ENCODE data around the gene OR7G2. TPM values are rescaled to one million over a fixed set of nuclear protein-coding genes. Genes with fewer than 3 reads are reported as not detected.

The OR7G2 gene
- total and polyA plus RNA-seq, 2 donors (not counting 3 experiments of a cell fraction or from before 2014, with no cell fraction given): not detected

DNA sequence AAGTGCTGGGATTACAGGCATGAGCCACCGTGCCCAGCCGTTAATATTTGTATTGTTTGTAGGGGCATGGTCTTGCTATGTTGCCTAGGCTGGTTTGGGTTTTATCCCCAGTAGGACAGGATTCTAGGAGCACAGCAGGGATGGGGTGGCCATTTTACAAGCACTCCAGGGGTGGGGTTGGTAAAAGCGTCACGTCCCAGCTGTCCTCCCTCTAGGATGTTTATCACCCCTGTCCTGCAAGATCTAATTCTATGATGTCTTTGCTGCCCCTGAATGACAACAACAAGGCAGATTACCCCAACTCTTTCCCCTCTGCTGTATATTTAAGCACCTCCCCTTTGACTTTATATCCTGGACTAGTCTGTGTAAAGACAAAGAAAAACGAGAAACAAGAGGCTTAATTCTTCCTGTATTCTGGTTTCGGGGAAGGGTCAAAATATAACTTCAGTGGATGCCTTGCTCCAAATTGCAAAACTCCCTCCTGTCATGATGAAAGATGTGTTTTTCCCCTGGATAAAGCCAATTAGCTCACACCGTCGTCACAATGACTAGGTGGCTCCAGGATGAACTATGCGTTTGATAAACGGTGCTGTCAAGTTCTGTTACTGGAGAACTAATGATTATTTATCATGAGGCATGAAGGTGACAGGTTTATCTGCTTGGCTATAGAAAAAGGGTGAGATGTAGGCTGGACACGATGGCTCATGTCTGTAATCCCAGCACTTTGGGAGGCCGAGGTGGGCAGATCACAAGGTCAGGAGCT is 48.2 kb downstream of the OR7G2 start:
- ChIA-PET POLR2A (no interaction called here), CTCF (no interaction called here)
- Histone ChIP-seq H3K9ac (replicated peaks; ENCODE audit: extremely low read depth, insufficient read depth, low read length) (no peak overlapping the region), H3K27me3 (ENCODE audit: control insufficient read depth in 2 of 2, insufficient read depth in 2 of 2, low read length in 2 of 2) (no peaks in the 10 kb centered on the region), H3K9me1 (replicated peaks; ENCODE audit: control insufficient read depth, extremely low read depth, insufficient read depth, low read length) (no peaks in the 10 kb centered on the region), H3K79me2 (ENCODE audit: control insufficient read depth, insufficient read depth, low read length) (no peaks in the 10 kb centered on the region), H3K4me1 (ENCODE audit: control insufficient read depth, extremely low read depth, insufficient read depth, low read length) (no peaks in the 10 kb centered on the region), H3K27ac (ENCODE audit: insufficient read depth, low read depth, low read length) (no peak overlapping the region), H4K20me1 (replicated peaks; ENCODE audit: control insufficient read depth, extremely low read depth, insufficient read depth, low read length) (no peaks in the 10 kb centered on the region), H2AFZ (ENCODE audit: low read depth, low read length) (no peak overlapping the region), H3K4me2 (ENCODE audit: insufficient read depth, low read length) (no peak overlapping the region), H3K9me3 (replicated peaks; ENCODE audit: control insufficient read depth, insufficient read depth, low read length) (no peaks in the 10 kb centered on the region), H3K4me3 (replicated peaks in 1 of 3; ENCODE audit: insufficient read depth in 1 of 3, low read depth in 1 of 3, low read length in 3 of 3) (no peak overlapping the region), H3K36me3 (ENCODE audit: control insufficient read depth in 2 of 2, extremely low read depth in 1 of 2, insufficient read depth in 2 of 2, low read length in 2 of 2) (no peaks in the 10 kb centered on the region)
- dilution Hi-C loops (cut with MboI; ENCODE audit: extremely low pct_ligation_motif_present, low sequenced_read_pairs) (no loop called here), intact Hi-C loops (cut with micrococcal nuclease) (no loop called here)
- DNase-seq (ENCODE audit: low read depth, low spot score) (no peak), FAIRE-seq (no peak)
- no TSS peak for BruUV-seq (replicated peaks)
- TF ChIP-seq POLR2A (IDR thresholded peaks at IDR 0.05; ENCODE audit: low read depth, low read length) (no peak), FOS (IDR thresholded peaks at IDR 0.05; ENCODE audit: borderline replicate concordance, insufficient read depth, low read length) (no peak), GATA2 (IDR thresholded peaks at IDR 0.05; ENCODE audit: insufficient read depth, insufficient read length, low read depth, low read length) (no peak), POLR2AphosphoS5 (IDR thresholded peaks at IDR 0.05; ENCODE audit: insufficient read depth, low read depth, low read length) (no peak)
- TF ChIP-seq, protein P1, sequence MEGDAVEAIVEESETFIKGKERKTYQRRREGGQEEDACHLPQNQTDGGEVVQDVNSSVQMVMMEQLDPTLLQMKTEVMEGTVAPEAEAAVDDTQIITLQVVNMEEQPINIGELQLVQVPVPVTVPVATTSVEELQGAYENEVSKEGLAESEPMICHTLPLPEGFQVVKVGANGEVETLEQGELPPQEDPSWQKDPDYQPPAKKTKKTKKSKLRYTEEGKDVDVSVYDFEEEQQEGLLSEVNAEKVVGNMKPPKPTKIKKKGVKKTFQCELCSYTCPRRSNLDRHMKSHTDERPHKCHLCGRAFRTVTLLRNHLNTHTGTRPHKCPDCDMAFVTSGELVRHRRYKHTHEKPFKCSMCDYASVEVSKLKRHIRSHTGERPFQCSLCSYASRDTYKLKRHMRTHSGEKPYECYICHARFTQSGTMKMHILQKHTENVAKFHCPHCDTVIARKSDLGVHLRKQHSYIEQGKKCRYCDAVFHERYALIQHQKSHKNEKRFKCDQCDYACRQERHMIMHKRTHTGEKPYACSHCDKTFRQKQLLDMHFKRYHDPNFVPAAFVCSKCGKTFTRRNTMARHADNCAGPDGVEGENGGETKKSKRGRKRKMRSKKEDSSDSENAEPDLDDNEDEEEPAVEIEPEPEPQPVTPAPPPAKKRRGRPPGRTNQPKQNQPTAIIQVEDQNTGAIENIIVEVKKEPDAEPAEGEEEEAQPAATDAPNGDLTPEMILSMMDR (IDR thresholded peaks at IDR 0.05; ENCODE audit: extremely low read depth in 1 of 2, insufficient read depth in 1 of 2, low read depth in 1 of 2, low read length in 2 of 2): no peak
